GM19023 (cell line): ENCODE measurements around the gene GRIN2D.
"Not testable (repeated sequence)": the region's sequence is repeated elsewhere in the genome, so short reads cannot be mapped to it uniquely, and the experiment has no call there.

ENCODE experiments used
- ATAC-seq: cut with Tn5 transposase; IDR thresholded peaks from one replicate; pipeline ENCODE4 v1.9.1; 2021; ENCODE audit warnings: mild to moderate bottlenecking, moderate library complexity; ENCODE audit not compliant: unreplicated experiment

The GRIN2D gene

GRCh38 chr19:48371367-48371766 is 22.1 kb upstream of the GRIN2D start:
- ATAC-seq: no peak

GRCh38 chr19:48371771-48372170 is 21.7 kb upstream of the GRIN2D start:
- not testable (repeated sequence) for ATAC-seq

- no peak for ATAC-seq
Observed at GRCh38 chr19:48372904-48373303, 20.6 kb upstream of the GRIN2D start.

GRCh38 chr19:48373567-48373966 is 19.9 kb upstream of the GRIN2D start:
- ATAC-seq: no peak

- ATAC-seq: no peak
Observed at GRCh38 chr19:48378194-48378570, 15.3 kb upstream of the GRIN2D start.

GRCh38 chr19:48379058-48379457 is 14.4 kb upstream of the GRIN2D start:
- no peak for ATAC-seq

- no peak for ATAC-seq
Observed at GRCh38 chr19:48381178-48381950, 12.1 kb upstream of the GRIN2D start.

GRCh38 chr19:48382286-48382685 is 11.2 kb upstream of the GRIN2D start:
- ATAC-seq: no peak

GRCh38 chr19:48385461-48386087 is 7.9 kb upstream of the GRIN2D start:
- ATAC-seq: no peak

- ATAC-seq: no peak
Observed at GRCh38 chr19:48386981-48387380, 6.5 kb upstream of the GRIN2D start.

- peak; percentile 48 for ATAC-seq
Observed at GRCh38 chr19:48390188-48391099, 3.0 kb upstream of the GRIN2D start.

GRCh38 chr19:48391100-48392005 is 2.1 kb upstream of the GRIN2D start, which contains the start of gene KDELR1:
KDELR1 (minus strand) TSS chr19:48391551; CDS start chr19:48391358, 193 bp downstream.
- peak; percentile 59 for ATAC-seq

- ATAC-seq: not testable (repeated sequence)
Observed at GRCh38 chr19:48392006-48392344, 1.5 kb upstream of the GRIN2D start.

GRCh38 chr19:48392860-48393558 is 459 bp upstream of the GRIN2D start:
- ATAC-seq: no peak

GRCh38 chr19:48394331-48395169 is 1.1 kb downstream of the GRIN2D start:
- ATAC-seq: no peak

GRCh38 chr19:48395170-48395455 is 1.6 kb downstream of the GRIN2D start:
- no peak for ATAC-seq

- no peak for ATAC-seq
Observed at GRCh38 chr19:48395499-48395898, 2.0 kb downstream of the GRIN2D start.

- ATAC-seq: no peak
Observed at GRCh38 chr19:48396016-48396823, 2.8 kb downstream of the GRIN2D start.
